ENCODE measurements around the gene ATF4.

The ATF4 gene

GRCh38 chr22:39528681-39529486 is 8.5 kb downstream of the ATF4 start:
- Histone ChIP-seq H3K4me2 (ENCODE audit: low read length) (peak overlapping the region; percentile 77), H3K4me3 (ENCODE audit: low read depth, low read length, poor library complexity, severe bottlenecking) (peak overlapping the region; percentile 58), H3K27me3 (ENCODE audit: insufficient read depth, low read length) (no peaks in the 10 kb centered on the region), H3K9me3 (ENCODE audit: low read length) (no peaks in the 10 kb centered on the region), H2AFZ (ENCODE audit: low read length) (no peak overlapping the region), H3K9me2 (ENCODE audit: low read depth, low read length) (no peaks in the 10 kb centered on the region), H3F3A (ENCODE audit: insufficient read depth, low read length) (peaks cover 25% of the 10 kb centered on the region), H3K36me3 (ENCODE audit: insufficient read depth, low read length) (peaks cover 54% of the 10 kb centered on the region), H3K79me2 (ENCODE audit: insufficient read depth, low read length) (peaks cover 14% of the 10 kb centered on the region), H3K4me1 (ENCODE audit: insufficient read depth, low read length, severe bottlenecking) (peaks cover 72% of the 10 kb centered on the region), H3K9ac (ENCODE audit: low read length) (peak overlapping the region; percentile 68), H3K27ac (ENCODE audit: low read depth, low read length, poor library complexity, severe bottlenecking) (peak overlapping the region; percentile 98), H4K20me1 (ENCODE audit: insufficient read depth, low read length) (no peaks in the 10 kb centered on the region)
- TF ChIP-seq EZH2 (IDR thresholded peaks at IDR 0.05; ENCODE audit: borderline replicate concordance, low read length) = no peak
- TF ChIP-seq CTCF (IDR thresholded peaks at IDR 0.05; ENCODE audit: low read length) = peak; percentile 98

- Histone ChIP-seq H3K9ac (ENCODE audit: low read length) (peak overlapping the region; percentile 52), H3K4me3 (ENCODE audit: low read depth, low read length, poor library complexity, severe bottlenecking) (peak overlapping the region; percentile 49), H3K4me1 (ENCODE audit: insufficient read depth, low read length, severe bottlenecking) (peaks cover 78% of the 10 kb centered on the region), H4K20me1 (ENCODE audit: insufficient read depth, low read length) (no peaks in the 10 kb centered on the region), H3K27ac (ENCODE audit: low read depth, low read length, poor library complexity, severe bottlenecking) (peak overlapping the region; percentile 98), H3K36me3 (ENCODE audit: insufficient read depth, low read length) (peaks cover 48% of the 10 kb centered on the region), H3K9me3 (ENCODE audit: low read length) (no peaks in the 10 kb centered on the region), H3K9me2 (ENCODE audit: low read depth, low read length) (no peaks in the 10 kb centered on the region), H3K79me2 (ENCODE audit: insufficient read depth, low read length) (peaks cover 14% of the 10 kb centered on the region), H3K27me3 (ENCODE audit: insufficient read depth, low read length) (no peaks in the 10 kb centered on the region), H3K4me2 (ENCODE audit: low read length) (peak overlapping the region; percentile 77), H3F3A (ENCODE audit: insufficient read depth, low read length) (peaks cover 21% of the 10 kb centered on the region), H2AFZ (ENCODE audit: low read length) (no peak overlapping the region)
- TF ChIP-seq CTCF (IDR thresholded peaks at IDR 0.05; ENCODE audit: low read length) (no peak; the same call in 1 of the 2 replicates), EZH2 (IDR thresholded peaks at IDR 0.05; ENCODE audit: borderline replicate concordance, low read length) (no peak)
Measured at GRCh38 chr22:39529487-39529851, 9.1 kb downstream of the ATF4 start.

- Histone ChIP-seq H3K4me3 (ENCODE audit: low read depth, low read length, poor library complexity, severe bottlenecking) (peak overlapping the region; percentile 49), H2AFZ (ENCODE audit: low read length) (no peak overlapping the region), H3K36me3 (ENCODE audit: insufficient read depth, low read length) (peaks cover 41% of the 10 kb centered on the region), H3K27me3 (ENCODE audit: insufficient read depth, low read length) (no peaks in the 10 kb centered on the region), H3K4me2 (ENCODE audit: low read length) (peak overlapping the region; percentile 77), H3K9me2 (ENCODE audit: low read depth, low read length) (no peaks in the 10 kb centered on the region), H4K20me1 (ENCODE audit: insufficient read depth, low read length) (no peaks in the 10 kb centered on the region), H3K9ac (ENCODE audit: low read length) (peak overlapping the region; percentile 52; the same call in 1 of the 2 replicates), H3K27ac (ENCODE audit: low read depth, low read length, poor library complexity, severe bottlenecking) (peak overlapping the region; percentile 98), H3K9me3 (ENCODE audit: low read length) (no peaks in the 10 kb centered on the region), H3F3A (ENCODE audit: insufficient read depth, low read length) (peaks cover 15% of the 10 kb centered on the region), H3K79me2 (ENCODE audit: insufficient read depth, low read length) (peaks cover 14% of the 10 kb centered on the region), H3K4me1 (ENCODE audit: insufficient read depth, low read length, severe bottlenecking) (peaks cover 82% of the 10 kb centered on the region)
- no peak for TF ChIP-seq EZH2 (IDR thresholded peaks at IDR 0.05; ENCODE audit: borderline replicate concordance, low read length)
- TF ChIP-seq CTCF (IDR thresholded peaks at IDR 0.05; ENCODE audit: low read length) = no peak
Measured at GRCh38 chr22:39530116-39530515, 9.8 kb downstream of the ATF4 start.

Data from OCI-LY1 (cell line).